ENCODE data around the gene IFITM2.
A peak's percentile ranks its signal among the peaks of the same experiment; 100 is the strongest.
"Not testable (repeated sequence)": the region's sequence is repeated elsewhere in the genome, so short reads cannot be mapped to it uniquely, and the experiment has no call there.

The IFITM2 gene

GRCh38 chr11:293852-294661 lies 13.6 kb upstream of the IFITM2 start:
- no peak for DNase-seq

- no peak for DNase-seq
Measured at GRCh38 chr11:294780-295179, 12.8 kb upstream of the IFITM2 start.

GRCh38 chr11:295351-296170 lies 12.1 kb upstream of the IFITM2 start:
- no peak for DNase-seq

- DNase-seq = no peak
Measured at GRCh38 chr11:296171-297050, 11.2 kb upstream of the IFITM2 start.

- no peak for DNase-seq
Measured at GRCh38 chr11:297051-297585, 10.5 kb upstream of the IFITM2 start.

- peak; percentile 49 for DNase-seq
Measured at GRCh38 chr11:297586-298405, 9.8 kb upstream of the IFITM2 start.

GRCh38 chr11:298406-299065 lies 9.1 kb upstream of the IFITM2 start:
- no peak for DNase-seq

- DNase-seq = no peak
Measured at GRCh38 chr11:299081-299891, 8.3 kb upstream of the IFITM2 start, which contains the start of gene IFITM5. Gene IFITM5 (minus strand): TSS chr11:299526. CDS start chr11:299490, 36 bp downstream.

GRCh38 chr11:299951-300735 lies 7.5 kb upstream of the IFITM2 start:
- no peak for DNase-seq

- peak; percentile 48 for DNase-seq
Measured at GRCh38 chr11:303363-303762, 4.3 kb upstream of the IFITM2 start.

GRCh38 chr11:304061-304506 lies 3.5 kb upstream of the IFITM2 start:
- no peak for DNase-seq

- DNase-seq = peak; percentile 59
Measured at GRCh38 chr11:304915-305843, 2.4 kb upstream of the IFITM2 start.

- no peak for DNase-seq
Measured at GRCh38 chr11:305844-306211, 1.8 kb upstream of the IFITM2 start.

- DNase-seq = no peak
Measured at GRCh38 chr11:306645-307371, 808 bp upstream of the IFITM2 start.

- DNase-seq = not testable (repeated sequence)
Measured at GRCh38 chr11:308740-309665, 1.4 kb downstream of the IFITM2 start.

GRCh38 chr11:309979-310572 lies 2.5 kb downstream of the IFITM2 start:
- not testable (repeated sequence) for DNase-seq
